ENCODE data around the gene SERP2. TPM values are rescaled to one million over a fixed set of nuclear protein-coding genes. Genes with fewer than 3 reads are reported as not detected.

Gene SERP2
- total RNA-seq, 1 experiment from 2014 or later, result not detected

- no peak for DNase-seq (ENCODE audit: unreplicated experiment)
Measured at GRCh38 chr13:44421853-44422525, 48.4 kb downstream of the SERP2 start.

GRCh38 chr13:44422755-44423643 is 49.4 kb downstream of the SERP2 start:
- no peak for TF ChIP-seq CTCF (IDR thresholded peaks at IDR 0.05; ENCODE audit: unreplicated experiment)
- Mint-ChIP-seq H3K9me3 (ENCODE audit: unreplicated experiment) (no peaks in the 10 kb centered on the region), H3K4me1 (ENCODE audit: insufficient read depth, unreplicated experiment) (no peaks in the 10 kb centered on the region), H3K27me3 (ENCODE audit: insufficient read depth, unreplicated experiment) (no peaks in the 10 kb centered on the region), H3K4me3 (ENCODE audit: unreplicated experiment) (no peak overlapping the region), H3K27ac (ENCODE audit: low read depth, unreplicated experiment) (no peak overlapping the region), H3K36me3 (ENCODE audit: insufficient read depth, unreplicated experiment) (peaks cover 6% of the 10 kb centered on the region)
- intact Hi-C loops (cut with micrococcal nuclease), result no loop called here
- DNase-seq (ENCODE audit: unreplicated experiment), result no peak
- ChIA-PET CTCF (no interaction called here), POLR2A (interaction anchor here (0.6 to 0.9 kb wide), 3 partner anchors 12 to 120 kb away, joined by 3 to 4 read pairs (median 4); no protein-coding TSS in a partner anchor)
- no TSS peak for BruUV-seq (replicated peaks)

More at GRCh38 chr13:44421853-44422525, 48.4 kb downstream of the SERP2 start:
- BruUV-seq (replicated peaks), result no TSS peak
- CTCF ChIA-PET, result no interaction called here
- no peaks in the 10 kb centered on the region for H3K4me1 Mint-ChIP-seq (ENCODE audit: insufficient read depth, unreplicated experiment)
- no peak overlapping the region for H3K4me3 Mint-ChIP-seq (ENCODE audit: unreplicated experiment)
- no peaks in the 10 kb centered on the region for H3K9me3 Mint-ChIP-seq (ENCODE audit: unreplicated experiment)
- H3K27me3 Mint-ChIP-seq (ENCODE audit: insufficient read depth, unreplicated experiment), result no peaks in the 10 kb centered on the region
- H3K36me3 Mint-ChIP-seq (ENCODE audit: insufficient read depth, unreplicated experiment), result peaks cover 6% of the 10 kb centered on the region
- TF ChIP-seq CTCF (IDR thresholded peaks at IDR 0.05; ENCODE audit: unreplicated experiment), result no peak
- POLR2A ChIA-PET, result interaction anchor here (0.8 kb wide), 1 partner anchor 16 kb away, joined by 4 read pairs; no protein-coding TSS in a partner anchor
- intact Hi-C loops (cut with micrococcal nuclease), result no loop called here
- H3K27ac Mint-ChIP-seq (ENCODE audit: low read depth, unreplicated experiment), result no peak overlapping the region

- no peaks in the 10 kb centered on the region for H3K9me3 Mint-ChIP-seq (ENCODE audit: unreplicated experiment)
- DNase-seq (ENCODE audit: unreplicated experiment), result no peak
- H3K27ac Mint-ChIP-seq (ENCODE audit: low read depth, unreplicated experiment), result no peak overlapping the region
- H3K4me1 Mint-ChIP-seq (ENCODE audit: insufficient read depth, unreplicated experiment), result no peaks in the 10 kb centered on the region
- ChIA-PET CTCF (interaction anchor here (1.5 kb wide), 1 partner anchor 191 kb away, joined by 4 read pairs; no protein-coding TSS in a partner anchor), POLR2A (interaction anchor here (3.6 kb wide), 1 partner anchor 11 kb away, joined by 22 read pairs; no protein-coding TSS in a partner anchor)
- no TSS peak for BruUV-seq (replicated peaks)
- TF ChIP-seq CTCF (IDR thresholded peaks at IDR 0.05; ENCODE audit: unreplicated experiment), result no peak
- intact Hi-C loops (cut with micrococcal nuclease), result no loop called here
- no peak overlapping the region for H3K4me3 Mint-ChIP-seq (ENCODE audit: unreplicated experiment)
- no peaks in the 10 kb centered on the region for H3K27me3 Mint-ChIP-seq (ENCODE audit: insufficient read depth, unreplicated experiment)
- H3K36me3 Mint-ChIP-seq (ENCODE audit: insufficient read depth, unreplicated experiment), result peaks cover 10% of the 10 kb centered on the region
Measured at GRCh38 chr13:44423824-44424223, 50.2 kb downstream of the SERP2 start.
